GM21423 (cell line): ENCODE results near the gene LRRC43.

ENCODE experiments used
- ATAC-seq: cut with Tn5 transposase; IDR thresholded peaks from one replicate; pipeline ENCODE4 v1.9.1; 2021; ENCODE audit warnings: mild to moderate bottlenecking, moderate library complexity; ENCODE audit not compliant: unreplicated experiment

Gene LRRC43, protein sequence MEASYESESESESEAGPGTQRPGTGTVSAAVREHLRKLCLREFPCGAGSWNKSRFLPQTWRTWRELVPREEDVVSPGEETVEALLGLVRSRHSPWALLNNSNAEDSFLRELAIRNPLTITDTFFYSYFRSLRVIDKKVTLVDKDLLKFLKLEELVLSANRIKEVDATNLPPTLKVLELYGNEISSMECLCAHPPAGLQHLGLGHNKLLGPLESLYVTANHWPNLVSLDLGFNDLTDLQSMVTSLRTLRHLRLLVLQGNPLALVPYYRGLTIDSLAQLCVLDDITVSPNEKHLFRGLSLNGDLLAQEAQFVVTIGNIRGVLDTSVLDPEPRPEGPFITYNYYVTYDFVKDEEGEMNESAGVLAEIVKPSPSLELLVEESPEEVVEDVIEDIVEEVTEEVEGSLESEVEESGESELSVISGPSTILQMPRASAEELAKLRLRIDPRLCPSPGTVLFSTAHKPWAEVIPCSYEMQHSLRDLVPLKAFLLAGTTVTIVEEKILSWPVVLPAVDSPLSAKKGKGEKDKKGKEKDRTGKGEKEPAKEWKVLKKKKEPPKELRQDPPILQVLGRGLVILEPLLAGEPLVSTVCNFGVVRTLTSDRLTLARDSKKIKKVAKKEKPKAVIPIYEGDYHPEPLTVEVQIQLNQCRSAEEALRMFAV

GRCh38 chr12:122182887-122183587 lies at the start of gene LRRC43:
Gene LRRC43 (plus strand): TSS chr12:122183123. CDS start chr12:122183145, 22 bp downstream.
- no peak for ATAC-seq

DNA sequence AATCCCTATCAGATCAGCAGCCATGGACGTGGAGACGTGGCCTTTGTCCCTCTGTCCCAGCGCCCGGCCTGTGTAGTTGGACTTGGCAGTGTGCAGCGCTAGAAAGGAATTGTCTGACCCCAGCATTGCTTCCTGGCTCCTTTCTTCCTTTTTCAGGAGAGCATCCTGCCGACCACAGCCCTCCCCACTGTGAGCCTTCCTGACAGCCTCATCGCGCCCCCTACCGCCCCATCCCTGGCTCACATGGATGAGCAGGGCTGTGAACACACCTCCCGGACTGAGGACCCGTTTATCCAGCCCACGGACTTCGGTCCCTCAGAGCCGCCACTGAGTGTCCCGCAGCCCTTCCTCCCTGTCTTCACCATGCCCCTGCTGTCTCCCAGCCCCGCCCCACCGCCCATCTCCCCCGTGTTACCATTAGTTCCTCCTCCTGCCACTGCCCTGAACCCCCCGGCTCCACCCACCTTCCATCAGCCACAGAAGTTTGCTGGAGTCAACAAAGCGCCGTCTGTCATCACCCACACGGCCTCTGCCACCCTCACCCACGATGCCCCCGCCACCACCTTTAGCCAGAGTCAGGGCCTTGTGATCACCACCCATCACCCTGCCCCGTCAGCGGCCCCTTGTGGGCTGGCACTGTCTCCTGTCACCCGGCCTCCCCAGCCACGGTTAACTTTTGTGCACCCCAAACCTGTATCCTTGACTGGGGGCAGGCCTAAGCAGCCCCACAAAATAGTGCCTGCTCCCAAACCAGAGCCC lies 49.6 kb upstream of the LRRC43 start:
- no peak for ATAC-seq

DNA sequence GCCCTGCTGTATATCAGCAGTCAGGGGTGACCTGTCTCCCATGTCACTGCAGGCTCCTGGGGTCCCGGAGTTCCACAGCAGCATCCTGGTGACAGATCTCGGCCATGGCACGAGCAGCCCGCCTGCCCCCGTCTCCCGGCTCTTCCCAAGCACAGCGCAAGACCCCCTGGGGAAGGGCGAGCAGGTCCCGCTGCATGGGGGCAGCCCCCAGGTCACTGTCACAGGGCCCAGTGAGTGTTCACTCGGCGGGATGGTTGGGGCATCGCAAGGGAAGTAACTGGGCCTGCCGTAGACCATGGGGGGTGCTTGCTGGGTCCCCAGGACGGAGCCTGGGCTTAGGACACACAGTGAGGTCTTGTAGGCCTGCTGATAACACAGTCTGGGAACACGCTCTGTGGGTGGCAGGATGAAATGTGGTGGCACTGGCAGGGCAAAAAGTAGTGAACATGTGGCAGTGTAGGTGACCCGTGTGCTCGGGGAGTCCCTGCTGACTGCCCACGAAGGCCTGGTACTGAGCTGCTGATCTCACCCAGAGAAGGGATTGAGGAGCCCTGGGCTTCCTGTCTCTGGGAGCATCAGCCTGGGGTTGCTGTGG lies 47.4 kb upstream of the LRRC43 start:
- no peak for ATAC-seq

GRCh38 chr12:122137229-122137628 lies 45.7 kb upstream of the LRRC43 start:
- ATAC-seq, result no peak

DNA sequence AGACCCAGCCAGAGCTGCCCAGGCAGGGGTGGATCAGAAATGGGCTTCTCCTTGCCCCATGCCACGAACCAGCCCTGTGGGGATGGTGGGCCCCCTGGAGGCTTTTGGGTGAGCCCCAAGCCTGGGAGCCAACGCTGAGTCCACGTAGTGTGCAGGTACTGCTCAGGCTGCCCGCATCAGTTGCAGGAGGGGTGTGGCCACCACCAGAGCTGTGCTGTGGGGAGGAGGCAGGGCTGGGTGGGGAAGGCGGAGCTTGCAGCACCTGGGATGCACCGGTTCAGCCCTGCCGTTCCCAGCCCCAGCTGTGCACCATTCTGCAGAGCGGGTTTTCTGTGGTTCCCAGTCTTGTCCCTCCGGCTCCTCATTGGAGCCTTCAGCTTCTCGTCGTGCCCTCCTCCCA lies 45.2 kb upstream of the LRRC43 start:
- no peak for ATAC-seq

DNA sequence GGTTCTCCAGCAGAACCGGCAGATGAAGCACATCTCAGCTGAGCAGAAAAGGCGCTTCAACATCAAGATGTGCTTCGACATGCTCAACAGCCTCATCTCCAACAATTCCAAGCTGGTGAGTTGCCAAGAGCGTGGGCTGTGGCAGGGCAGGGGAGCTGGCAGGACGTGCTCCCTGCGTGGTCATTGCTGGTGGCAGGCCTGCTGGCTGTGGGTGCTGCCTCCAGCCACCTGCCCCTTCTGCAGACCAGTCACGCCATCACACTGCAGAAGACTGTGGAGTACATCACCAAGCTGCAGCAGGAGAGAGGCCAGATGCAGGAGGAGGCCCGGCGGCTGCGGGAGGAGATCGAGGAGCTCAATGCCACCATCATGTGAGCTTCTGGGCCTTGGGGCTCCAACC lies 44.7 kb upstream of the LRRC43 start:
- ATAC-seq, result no peak

DNA sequence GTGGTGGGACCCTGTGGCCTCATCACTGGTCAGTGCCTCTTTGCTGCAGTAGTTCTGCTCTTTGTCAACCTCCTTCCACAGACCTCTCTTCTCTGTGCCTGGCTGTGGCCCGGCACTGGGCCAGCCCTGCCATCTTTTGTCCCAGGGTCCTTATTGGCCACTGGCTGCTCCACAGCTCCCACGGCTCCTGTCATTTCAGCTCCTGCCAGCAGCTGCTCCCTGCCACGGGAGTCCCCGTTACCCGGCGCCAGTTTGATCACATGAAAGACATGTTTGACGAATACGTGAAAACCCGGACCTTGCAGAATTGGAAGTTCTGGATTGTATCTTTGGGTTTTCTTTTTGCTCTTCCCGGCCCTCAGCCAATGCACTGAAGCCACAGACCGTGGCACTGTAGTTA lies 44.3 kb upstream of the LRRC43 start:
- ATAC-seq, result no peak

- ATAC-seq, result no peak
Observed at GRCh38 chr12:122139266-122139665, 43.7 kb upstream of the LRRC43 start.

- no peak for ATAC-seq
Observed at GRCh38 chr12:122139941-122140340, 43.0 kb upstream of the LRRC43 start.

DNA sequence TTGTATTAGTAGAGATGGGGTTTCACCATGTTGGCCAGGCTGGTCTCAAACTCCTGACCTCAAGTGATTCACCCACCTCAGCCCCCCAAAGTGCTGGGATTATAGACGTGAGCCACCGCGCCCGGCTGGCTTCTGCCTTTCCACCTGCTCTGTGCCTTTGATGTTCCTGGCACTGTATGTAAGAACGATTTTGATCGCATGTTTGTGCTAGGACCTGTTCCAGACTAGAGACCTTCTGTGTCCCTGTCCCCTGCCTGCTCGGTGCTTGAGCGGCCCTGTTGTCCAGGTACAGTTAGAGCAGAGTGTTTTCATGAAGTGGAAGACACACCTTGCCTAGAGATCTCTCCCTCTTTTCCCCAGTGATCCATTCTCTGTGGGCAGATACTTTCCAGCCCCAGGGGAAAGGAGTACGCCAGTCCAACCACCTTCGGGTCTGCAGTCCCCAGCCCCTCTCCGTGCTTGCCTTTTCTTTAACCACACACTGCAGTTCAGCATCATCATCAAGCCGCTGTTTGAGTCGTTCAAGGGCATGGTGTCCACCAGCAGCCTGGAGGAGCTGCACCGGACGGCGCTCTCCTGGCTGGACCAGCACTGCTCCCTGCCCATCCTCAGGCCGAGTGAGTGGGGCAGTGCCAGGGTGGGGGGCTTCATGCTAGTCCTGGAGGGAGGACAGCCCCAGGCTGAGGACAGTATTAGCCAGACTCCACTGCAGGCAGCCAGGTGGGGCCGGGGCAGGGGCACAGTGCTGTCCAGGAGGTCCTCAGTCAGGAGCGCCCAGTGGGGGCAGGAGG lies 42.3 kb upstream of the LRRC43 start:
- no peak for ATAC-seq

- no peak for ATAC-seq
Observed at GRCh38 chr12:122141911-122142725, 40.8 kb upstream of the LRRC43 start.

GRCh38 chr12:122142857-122143256 lies 40.1 kb upstream of the LRRC43 start:
- no peak for ATAC-seq

DNA sequence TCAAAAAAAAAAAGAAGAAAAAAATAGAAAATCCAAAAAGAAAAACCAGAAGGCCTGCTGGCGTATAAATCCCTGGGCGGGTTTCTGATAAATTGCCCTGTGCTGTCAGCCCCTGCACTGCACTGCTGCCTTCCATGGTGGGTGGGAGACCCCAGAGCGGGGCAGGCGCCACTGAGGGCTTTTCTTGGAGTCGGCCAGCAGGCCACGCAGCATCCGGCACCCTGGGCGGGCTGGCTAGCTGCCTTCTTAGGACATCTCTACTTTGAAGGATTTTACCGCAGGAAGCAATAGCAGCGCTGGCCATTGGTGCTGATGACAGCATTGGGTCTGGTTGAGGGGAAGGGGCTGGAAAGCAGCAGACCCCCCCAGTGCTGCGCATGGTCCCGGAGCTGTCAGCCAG lies 38.0 kb upstream of the LRRC43 start:
- no peak for ATAC-seq

GRCh38 chr12:122145505-122146330 lies 37.2 kb upstream of the LRRC43 start:
- ATAC-seq, result no peak

- ATAC-seq, result no peak
Observed at GRCh38 chr12:122147514-122148290, 35.2 kb upstream of the LRRC43 start.

DNA sequence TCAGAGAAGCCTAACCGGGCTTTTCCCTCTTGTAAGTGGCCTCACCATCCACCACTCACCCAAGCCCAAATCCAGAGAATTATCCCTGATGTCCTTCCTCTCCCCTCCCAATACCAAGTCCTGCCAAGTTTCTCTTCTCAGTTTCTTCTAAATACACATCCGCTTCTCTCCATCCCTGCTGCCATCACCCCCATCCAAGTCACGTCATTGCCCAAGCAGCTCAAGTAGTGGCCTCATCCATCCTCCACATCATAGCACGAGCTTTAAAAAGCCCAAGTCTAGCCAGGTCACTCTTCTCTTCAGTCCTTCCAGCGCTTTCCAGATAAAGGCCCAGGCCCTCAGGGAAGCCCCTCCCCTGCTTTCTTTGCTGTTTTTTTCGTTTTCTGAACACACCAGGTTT lies 34.3 kb upstream of the LRRC43 start:
- no peak for ATAC-seq

DNA sequence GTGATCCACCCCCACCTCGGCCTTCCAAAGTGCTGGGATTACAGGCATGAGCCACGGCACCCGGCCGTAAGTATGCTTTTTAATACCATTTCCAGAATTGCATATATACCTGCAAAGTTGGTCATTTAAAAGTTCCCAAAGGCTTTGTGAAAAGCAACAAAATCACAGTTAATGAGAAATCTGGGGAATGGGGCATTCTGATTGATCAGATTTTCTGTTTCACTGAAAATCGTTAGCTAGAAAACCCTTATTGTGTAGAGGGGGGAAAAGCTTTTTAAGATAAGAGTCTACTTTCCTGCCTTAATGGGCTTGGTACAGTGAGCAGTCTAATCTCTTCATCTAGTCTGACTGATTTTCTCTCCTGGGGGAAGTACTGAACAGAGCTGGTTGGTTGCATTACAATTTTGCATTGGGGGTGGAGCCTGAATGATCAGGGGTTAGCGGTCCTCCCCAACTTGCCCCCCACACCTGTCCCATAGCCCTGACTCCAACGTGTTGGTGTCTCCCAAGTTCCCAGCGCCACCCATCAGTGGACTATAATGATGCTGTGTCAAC lies 32.7 kb upstream of the LRRC43 start:
- no peak for ATAC-seq
